GM12891 (cell line): ENCODE measurements around the gene TSHZ2.
"Not testable (repeated sequence)": the region's sequence is repeated elsewhere in the genome, so short reads cannot be mapped to it uniquely, and the experiment has no call there.

ENCODE experiments used
- PAX5 ChIP-seq: IDR thresholded peaks from 2 replicates; pipeline ENCODE4 v1.6.1; 2011; ENCODE audit warnings: low read length, moderate library complexity, mild to moderate bottlenecking; ENCODE audit not compliant: insufficient read depth, severe bottlenecking
- POLR2A ChIP-seq: IDR thresholded peaks from 2 replicates; pipeline ENCODE4 v1.6.1; 2011; ENCODE audit warnings: low read depth, low read length, control low read depth
- POLR2AphosphoS5 ChIP-seq: IDR thresholded peaks from 2 replicates; pipeline ENCODE4 v1.6.1; 2011; ENCODE audit warnings: low read depth, low read length, control low read depth
- POU2F2 ChIP-seq: IDR thresholded peaks from 2 replicates; pipeline ENCODE4 v1.6.1; 2011; ENCODE audit warnings: low read depth, mild to moderate bottlenecking, control low read depth, low read length, moderate library complexity
- TAF1 ChIP-seq: IDR thresholded peaks from 2 replicates; pipeline ENCODE4 v1.6.1; 2011; ENCODE audit warnings: low read depth, low read length, control low read depth

DNA sequence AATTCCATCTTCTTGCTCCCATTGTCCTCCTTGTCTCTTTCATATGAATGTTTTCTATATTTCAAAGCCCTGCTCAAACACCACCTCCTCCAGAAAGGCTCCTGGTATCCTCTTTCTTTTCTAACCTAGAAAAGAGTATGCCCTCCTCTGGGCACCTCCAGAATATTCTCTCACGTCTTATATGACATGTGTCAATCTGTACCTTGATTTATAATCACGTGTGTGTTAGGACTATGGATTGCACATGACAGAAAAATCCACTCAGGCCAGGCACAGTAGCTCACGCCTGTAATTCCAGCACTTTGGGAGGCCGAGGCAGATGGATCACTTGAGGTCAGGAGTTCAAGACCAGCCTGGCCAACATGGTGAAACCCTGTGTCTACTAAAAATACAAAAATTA is 464.8 kb downstream of the TSHZ2 start:
- not testable (repeated sequence) for TF ChIP-seq POLR2A, POU2F2, POLR2AphosphoS5, PAX5, TAF1
